Activated T-helper 1 cell treated with anti-CD3 and anti-CD28 coated beads, Interleukin-12 subunit alpha, Interleukin-12 subunit beta, Interleukin-2, Interleukin-4 antibody, amounts not matched to agents 30 ng/mL and 10 ng/mL and 1 ng/mL, durations not matched to agents 14 hours and 24 hours and 36 hours (primary cell): ENCODE measurements around the gene BRWD1. TPM values are rescaled to one million over a fixed set of nuclear protein-coding genes. Genes with fewer than 3 reads are reported as not detected.

Experiments used
- DNase-seq: peaks from one replicate; pipeline ENCODE4 v3.0.0; 2021; ENCODE audit warnings: low spot score
- H3K27ac Mint-ChIP-seq: one replicate; pipeline ENCODE4 v1.8.0; 2021; ENCODE audit warnings: mild to moderate bottlenecking, mixed read lengths
- H3K27me3 Mint-ChIP-seq: one replicate; pipeline ENCODE4 v1.8.0; 2022; ENCODE audit warnings: mild to moderate bottlenecking, moderate library complexity, mixed read lengths; ENCODE audit not compliant: insufficient read depth
- H3K36me3 Mint-ChIP-seq: one replicate; pipeline ENCODE4 v1.8.0; 2021; ENCODE audit warnings: low read depth, mixed read lengths
- H3K4me1 Mint-ChIP-seq: one replicate; pipeline ENCODE4 v1.8.0; 2021; ENCODE audit warnings: low read depth, mixed read lengths
- H3K4me3 Mint-ChIP-seq: one replicate; pipeline ENCODE4 v1.8.0; 2021; ENCODE audit warnings: mild to moderate bottlenecking, moderate library complexity, mixed read lengths
- H3K9me3 Mint-ChIP-seq: one replicate; pipeline ENCODE4 v1.8.0; 2021; ENCODE audit warnings: mixed read lengths
- intact Hi-C: fragments of 100-400 bp; cut with micrococcal nuclease; formaldehyde crosslinking; loops from one replicate; pipeline ENCODE4 v1.15.1; 2024
- total RNA-seq: library from RNA; stranded (reverse); gene quantifications from 2 replicates; pipeline ENCODE4 v1.2.3, GENCODE V29; 2022

The BRWD1 gene
- 34.7 and 38.1 TPM in 2 replicates for total RNA-seq

DNA sequence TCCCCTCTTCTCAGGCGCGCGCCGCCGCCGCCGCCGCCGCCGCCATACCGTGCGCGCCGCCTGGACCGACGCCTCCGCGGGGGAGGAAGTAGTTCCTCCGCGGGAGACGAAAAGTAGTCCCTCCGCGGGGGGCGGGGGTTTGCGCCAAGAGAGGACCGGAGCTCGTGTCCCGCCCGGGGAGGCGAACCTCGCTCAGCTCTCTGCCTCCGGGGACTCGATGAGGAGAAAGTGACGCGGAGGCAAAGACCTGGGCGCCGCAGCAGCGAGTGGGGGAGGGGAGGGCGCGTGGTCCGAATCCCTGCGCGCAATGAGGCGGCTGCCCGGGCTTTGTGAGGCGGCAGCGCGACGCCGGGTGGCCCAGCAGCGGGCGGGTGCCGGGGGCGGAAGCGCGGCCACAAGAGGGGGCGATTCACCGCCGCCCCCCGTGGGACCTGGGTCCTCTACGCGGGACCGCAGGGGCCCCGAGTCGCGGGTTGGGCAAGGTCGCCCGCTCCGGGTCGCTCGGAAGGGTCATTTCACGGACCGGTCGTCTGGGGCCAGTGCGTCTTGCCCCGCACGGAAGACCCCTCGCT lies at the start of gene BRWD1:
Gene BRWD1, minus strand, starts transcription at position 62 of the 572 bp plus-strand sequence. CDS start 141 bp downstream, outside the sequence.
- peak; percentile 75 for DNase-seq
- H3K4me3 Mint-ChIP-seq = peak within 1 kb of the TSS; percentile 92
- H3K36me3 Mint-ChIP-seq = peaks cover 15% of the 10 kb centered on the region
- no peaks in the 10 kb centered on the region for H3K27me3 Mint-ChIP-seq
- H3K9me3 Mint-ChIP-seq = no peaks in the 10 kb centered on the region
- H3K4me1 Mint-ChIP-seq = peaks cover 31% of the 10 kb centered on the region
- H3K27ac Mint-ChIP-seq = peak within 1 kb of the TSS; percentile 97
- intact Hi-C loops = loop anchor here (1.0 to 5.0 kb wide), 3 partner anchors 67 to 546 kb away; partner anchors contain the start of gene LCA5L

DNA sequence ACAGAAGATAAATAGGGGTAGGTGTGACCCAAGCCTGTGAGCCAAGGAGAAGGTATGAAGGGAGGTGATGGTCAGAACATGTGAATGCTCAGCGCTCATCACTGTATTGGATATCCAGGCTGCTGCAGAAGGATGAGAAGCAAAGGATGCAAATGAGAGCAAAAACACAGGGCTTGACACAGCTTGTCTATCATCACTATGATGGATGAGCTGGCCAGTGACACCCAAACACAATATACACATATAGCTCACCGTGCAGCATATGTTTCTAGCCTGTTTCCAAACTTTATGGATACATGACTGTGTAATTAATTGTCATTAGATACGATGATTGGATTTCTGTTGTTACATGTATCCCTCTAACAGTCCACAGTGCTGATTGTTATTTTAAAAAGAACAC lies 49.3 kb upstream of the BRWD1 start:
- intact Hi-C loops = no loop called here
- no peaks in the 10 kb centered on the region for H3K4me1 Mint-ChIP-seq
- H3K4me3 Mint-ChIP-seq = no peak overlapping the region
- no peak overlapping the region for H3K27ac Mint-ChIP-seq
- no peaks in the 10 kb centered on the region for H3K36me3 Mint-ChIP-seq
- no peak for DNase-seq
- H3K9me3 Mint-ChIP-seq = no peaks in the 10 kb centered on the region
- H3K27me3 Mint-ChIP-seq = peaks cover 7% of the 10 kb centered on the region

DNA sequence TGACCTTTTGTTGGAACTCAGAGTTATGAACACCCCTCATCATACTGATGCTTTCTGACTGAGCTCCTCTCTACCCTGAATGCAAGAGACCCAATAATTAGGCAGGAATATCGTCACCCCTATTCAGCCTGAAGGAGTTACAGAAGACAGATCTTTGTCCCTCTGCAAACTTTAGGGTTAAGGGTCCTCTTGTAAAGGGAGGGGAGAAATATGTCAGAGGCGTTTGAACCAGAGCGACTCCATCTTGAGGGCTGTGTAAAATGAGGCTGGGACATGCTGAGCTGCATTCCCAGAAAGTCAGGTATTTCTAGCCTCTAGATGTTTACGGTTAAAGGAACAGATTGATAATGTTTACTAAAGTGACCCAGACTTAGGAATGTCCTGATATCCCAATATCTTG lies 46.0 kb upstream of the BRWD1 start:
- no peak for DNase-seq
- Mint-ChIP-seq H3K9me3 (no peaks in the 10 kb centered on the region), H3K36me3 (no peaks in the 10 kb centered on the region), H3K4me1 (no peaks in the 10 kb centered on the region), H3K4me3 (no peak overlapping the region), H3K27ac (no peak overlapping the region), H3K27me3 (peaks cover 24% of the 10 kb centered on the region)
- intact Hi-C loops = no loop called here

DNA sequence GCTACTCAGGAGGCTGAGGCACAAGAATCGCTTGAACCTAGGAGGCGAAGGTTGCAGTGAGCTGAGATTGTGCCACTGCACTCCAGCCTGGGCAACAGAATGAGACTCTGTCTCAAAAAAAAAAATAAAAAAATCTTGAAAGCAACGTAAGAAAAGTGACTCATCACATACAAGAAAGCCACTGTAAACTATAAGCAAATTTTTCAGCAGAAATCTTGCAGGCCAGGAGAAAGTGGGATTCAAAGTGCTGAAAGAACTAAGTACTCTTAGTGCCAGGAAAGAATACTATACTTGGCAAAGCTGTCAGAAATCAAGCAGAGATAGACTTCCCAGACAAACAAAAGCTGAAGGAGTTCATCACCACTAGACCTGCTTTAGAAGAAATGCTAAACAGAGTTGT lies 39.9 kb upstream of the BRWD1 start:
- H3K4me3 Mint-ChIP-seq = no peak overlapping the region
- no peak for DNase-seq
- peaks cover 1% of the 10 kb centered on the region for H3K36me3 Mint-ChIP-seq
- no peak overlapping the region for H3K27ac Mint-ChIP-seq
- peaks cover 13% of the 10 kb centered on the region for H3K4me1 Mint-ChIP-seq
- H3K27me3 Mint-ChIP-seq = peaks cover 36% of the 10 kb centered on the region
- H3K9me3 Mint-ChIP-seq = no peaks in the 10 kb centered on the region
- intact Hi-C loops = no loop called here

DNA sequence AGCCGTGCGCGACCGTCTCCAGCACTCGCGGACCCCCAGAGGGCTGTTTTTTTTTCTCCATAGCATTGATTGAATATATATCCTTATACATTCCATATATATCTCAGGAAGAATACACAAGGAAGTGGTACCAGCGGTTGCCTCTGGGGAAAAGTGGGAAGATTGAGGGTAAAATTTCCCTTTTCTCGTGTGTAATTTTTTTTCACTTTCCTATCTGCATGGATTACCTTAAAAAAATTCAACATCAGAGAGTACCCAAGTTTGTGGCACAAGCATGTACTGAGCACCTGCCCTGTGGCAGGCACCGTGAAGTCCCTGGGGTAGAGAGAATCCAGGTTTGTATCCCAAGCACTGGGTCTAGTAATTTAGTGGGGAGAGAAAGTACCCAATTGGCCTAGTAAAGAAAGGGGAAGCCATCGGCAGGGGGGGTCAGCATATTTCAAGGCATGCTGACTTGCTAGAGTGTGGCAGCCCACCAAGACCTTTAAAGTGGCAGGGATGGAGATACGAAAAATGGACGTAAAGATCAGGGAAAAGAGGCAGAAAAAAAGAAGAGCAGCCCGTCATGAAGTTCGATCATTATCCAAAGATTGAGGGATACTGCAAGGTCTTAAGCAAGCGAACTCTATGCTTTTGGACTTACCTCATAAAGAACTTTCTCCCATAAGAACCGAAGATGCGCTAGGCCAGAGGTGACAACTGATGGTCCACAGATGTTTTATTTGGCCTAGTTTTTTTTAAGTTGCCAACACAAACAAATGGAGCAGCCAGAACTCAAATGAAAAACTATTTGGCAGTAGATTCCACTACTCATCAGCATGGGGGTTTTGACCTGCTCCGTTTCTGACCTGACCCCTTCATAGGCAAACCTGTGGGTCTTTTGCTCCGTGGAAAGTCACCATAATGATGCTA lies 36.9 kb upstream of the BRWD1 start:
- intact Hi-C loops = no loop called here
- H3K9me3 Mint-ChIP-seq = no peaks in the 10 kb centered on the region
- H3K4me1 Mint-ChIP-seq = peaks cover 36% of the 10 kb centered on the region
- peak overlapping the region; percentile 100 for H3K27ac Mint-ChIP-seq
- H3K4me3 Mint-ChIP-seq = peak overlapping the region; percentile 99
- H3K36me3 Mint-ChIP-seq = peaks cover 23% of the 10 kb centered on the region
- H3K27me3 Mint-ChIP-seq = peaks cover 27% of the 10 kb centered on the region
- DNase-seq = no peak

DNA sequence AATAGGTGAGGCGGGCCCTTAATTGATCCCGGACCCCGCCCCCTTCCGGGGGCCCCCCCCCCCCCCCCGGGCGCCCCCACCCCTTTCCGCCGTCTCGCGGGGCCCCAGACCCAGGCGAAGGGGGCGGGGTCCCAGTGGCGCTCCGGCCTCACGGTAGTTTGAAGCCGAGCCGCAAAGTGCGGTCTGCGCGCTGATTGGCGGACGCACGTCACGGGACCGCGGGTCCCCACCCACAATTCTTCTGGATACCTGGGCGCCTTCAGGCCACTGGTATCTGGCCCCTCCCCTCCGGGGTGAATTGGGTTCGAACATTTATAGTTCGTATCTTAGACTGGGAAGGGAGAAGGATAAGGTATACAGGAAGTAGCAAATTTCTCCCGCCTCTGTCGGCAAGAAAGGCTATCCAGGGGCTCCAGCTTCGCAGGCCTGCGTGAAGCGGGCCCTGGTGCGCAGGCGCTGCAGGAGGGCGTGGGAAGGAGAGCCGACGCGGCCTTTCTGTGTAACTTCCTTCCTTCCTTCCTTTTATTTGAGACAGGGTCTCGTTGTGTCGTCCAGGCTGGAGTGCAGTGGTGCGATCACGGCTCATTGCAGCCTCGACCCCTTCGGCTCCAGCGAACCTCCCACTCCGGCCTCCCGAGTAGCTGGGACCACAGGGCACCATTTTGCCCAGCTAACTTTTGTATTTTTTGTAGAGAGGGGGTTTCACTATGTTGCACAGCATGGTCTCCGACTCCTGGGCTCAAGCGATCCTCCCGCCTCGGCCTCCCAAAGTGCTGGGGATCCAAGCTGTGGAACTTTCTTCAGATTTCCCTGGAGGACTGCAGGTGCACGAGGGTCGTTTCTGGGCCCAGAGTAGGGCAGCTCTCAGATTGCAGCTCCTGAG lies 36.0 kb upstream of the BRWD1 start:
- H3K27ac Mint-ChIP-seq = peak overlapping the region; percentile 100
- DNase-seq = peak; percentile 96
- peaks cover 19% of the 10 kb centered on the region for H3K27me3 Mint-ChIP-seq
- intact Hi-C loops = loop anchor here (1.0 kb wide), 6 partner anchors 31 to 581 kb away; partner anchors contain the start of genes LCA5L and PSMG1
- H3K4me3 Mint-ChIP-seq = peak overlapping the region; percentile 99
- peaks cover 29% of the 10 kb centered on the region for H3K36me3 Mint-ChIP-seq
- H3K9me3 Mint-ChIP-seq = no peaks in the 10 kb centered on the region
- peaks cover 45% of the 10 kb centered on the region for H3K4me1 Mint-ChIP-seq

DNA sequence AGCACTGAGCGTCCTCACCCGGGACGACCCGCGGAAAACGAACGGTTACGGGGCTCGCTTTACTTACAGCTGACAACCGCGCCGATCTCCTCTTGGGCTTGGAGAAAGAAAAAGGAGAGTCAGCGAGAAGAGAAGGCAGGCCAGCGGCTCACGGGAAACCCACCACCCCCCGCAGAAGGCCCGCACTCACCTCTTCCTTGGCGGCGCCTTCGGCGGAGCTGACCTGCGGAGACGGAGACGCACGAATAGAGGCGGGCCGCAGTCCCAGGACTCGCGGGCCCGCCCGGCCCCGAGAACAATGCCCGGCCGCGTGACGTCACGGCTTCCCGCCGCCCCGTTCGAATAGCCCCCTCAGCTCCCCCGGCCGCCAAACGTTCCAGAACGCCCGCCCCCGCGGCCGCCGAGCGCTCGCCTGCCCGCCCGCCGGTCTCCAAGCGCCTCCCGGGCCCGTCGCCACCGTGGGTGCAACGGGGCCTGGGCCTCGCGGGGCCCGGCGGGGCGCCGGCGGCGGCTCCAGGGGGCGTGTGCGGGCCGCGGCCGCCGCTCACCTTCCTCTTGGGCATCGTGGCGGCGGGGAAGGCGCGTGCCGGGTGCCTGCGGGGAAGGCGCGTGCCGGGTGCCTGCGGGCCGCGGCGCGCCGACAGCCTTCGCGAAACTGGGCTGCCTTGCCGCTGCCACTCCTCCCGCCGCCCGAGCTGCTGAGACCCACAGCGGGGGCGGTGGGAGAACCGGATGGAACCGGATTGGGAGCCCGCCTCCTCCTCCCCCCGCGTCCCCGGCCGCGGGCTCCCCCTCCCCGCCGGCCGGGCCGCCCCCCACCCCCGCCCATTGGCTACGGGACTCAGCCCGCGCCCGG lies 35.2 kb upstream of the BRWD1 start, which contains the start of gene HMGN1:
Gene HMGN1, minus strand, starts transcription at position 734 of the 856 bp plus-strand sequence. Its CDS starts 171 bp downstream, at position 563.
- peak; percentile 82 for DNase-seq
- H3K4me3 Mint-ChIP-seq = peak within 1 kb of the TSS; percentile 99
- H3K4me1 Mint-ChIP-seq = peaks cover 48% of the 10 kb centered on the region
- no peaks in the 10 kb centered on the region for H3K9me3 Mint-ChIP-seq
- peak within 1 kb of the TSS; percentile 100 for H3K27ac Mint-ChIP-seq
- intact Hi-C loops = loop anchor here (1.0 kb wide), 6 partner anchors 32 to 580 kb away; partner anchors contain the start of genes LCA5L and PSMG1
- peaks cover 16% of the 10 kb centered on the region for H3K27me3 Mint-ChIP-seq
- peaks cover 33% of the 10 kb centered on the region for H3K36me3 Mint-ChIP-seq

DNA sequence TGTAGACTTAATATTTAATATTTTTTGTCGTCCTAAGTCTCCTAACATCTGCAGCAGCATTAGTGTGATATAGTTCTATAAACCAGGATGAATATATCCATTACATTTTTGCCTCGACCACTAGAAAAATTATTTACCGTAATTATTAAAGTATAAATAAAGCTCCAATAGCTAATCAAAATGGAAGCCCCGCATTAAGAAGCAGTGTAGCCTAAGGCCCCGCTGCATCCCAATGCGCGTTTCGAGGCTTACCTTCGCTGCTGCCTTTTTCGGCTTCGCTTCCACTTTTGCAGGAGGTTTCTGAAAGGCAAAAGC lies 34.6 kb upstream of the BRWD1 start:
- peak overlapping the region; percentile 86 for H3K27ac Mint-ChIP-seq
- intact Hi-C loops = no loop called here
- no peak for DNase-seq

DNA sequence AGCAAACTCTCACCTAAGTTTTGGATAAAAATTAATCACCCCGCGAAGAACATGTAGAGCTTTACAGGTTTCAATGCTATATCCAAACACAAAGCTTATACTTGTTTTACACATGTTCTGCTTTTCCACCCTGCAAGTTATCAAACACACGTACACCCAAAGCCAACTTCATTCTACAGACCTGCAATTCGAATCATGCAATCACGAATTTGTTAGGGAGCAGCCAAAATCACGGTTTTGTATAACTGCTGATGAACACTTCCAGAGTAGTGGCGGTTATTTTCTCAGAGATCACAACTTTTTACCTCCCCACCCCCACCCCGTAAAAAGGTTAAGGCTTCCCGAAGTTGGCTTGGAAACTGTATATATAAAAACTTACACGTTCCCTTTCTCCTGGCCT lies 34.1 kb upstream of the BRWD1 start:
- peak overlapping the region; percentile 90 for H3K4me3 Mint-ChIP-seq
- peaks cover 54% of the 10 kb centered on the region for H3K4me1 Mint-ChIP-seq
- DNase-seq = no peak
- H3K27me3 Mint-ChIP-seq = peaks cover 8% of the 10 kb centered on the region
- H3K27ac Mint-ChIP-seq = peak overlapping the region; percentile 71
- no peaks in the 10 kb centered on the region for H3K9me3 Mint-ChIP-seq
- peaks cover 43% of the 10 kb centered on the region for H3K36me3 Mint-ChIP-seq
- intact Hi-C loops = no loop called here

More for the DNA sequence above, 34.6 kb upstream of the BRWD1 start:
- Mint-ChIP-seq H3K36me3 (peaks cover 39% of the 10 kb centered on the region), H3K27me3 (peaks cover 13% of the 10 kb centered on the region), H3K4me1 (peaks cover 54% of the 10 kb centered on the region), H3K4me3 (peak overlapping the region; percentile 90), H3K9me3 (no peaks in the 10 kb centered on the region)

DNA sequence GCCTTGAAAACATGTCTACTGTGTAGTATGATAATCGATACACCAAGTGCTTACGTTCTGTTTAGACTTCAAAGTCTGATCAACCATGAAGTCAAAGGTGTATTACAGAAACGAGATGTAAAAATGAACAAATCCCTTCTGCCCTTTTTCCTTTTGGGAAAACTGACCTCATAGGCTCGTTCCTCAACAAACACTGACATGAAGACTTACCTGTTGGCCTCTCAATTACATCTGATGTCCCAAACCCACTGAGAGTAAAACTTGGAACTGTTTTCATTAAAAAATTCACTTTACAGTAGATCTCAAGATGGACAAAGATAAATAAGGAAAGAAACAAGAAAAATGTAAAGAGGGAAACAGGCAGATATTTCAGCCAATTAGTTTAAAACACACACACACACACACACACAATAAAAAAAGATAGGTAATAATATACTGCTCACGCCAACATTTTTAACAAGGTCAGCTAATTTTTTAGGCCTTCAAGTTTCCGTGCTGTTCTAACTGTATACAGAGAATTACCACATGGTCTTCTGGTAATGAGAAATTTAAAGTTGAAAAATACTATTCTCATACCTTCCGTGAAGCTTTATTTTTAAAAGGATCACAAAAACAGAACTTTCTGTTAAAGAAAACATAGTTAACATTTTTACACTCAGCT lies 33.4 kb upstream of the BRWD1 start:
- DNase-seq = no peak
- peak overlapping the region; percentile 71 for H3K27ac Mint-ChIP-seq
- intact Hi-C loops = no loop called here
- H3K36me3 Mint-ChIP-seq = peaks cover 43% of the 10 kb centered on the region
- peak overlapping the region; percentile 86 for H3K4me3 Mint-ChIP-seq
- no peaks in the 10 kb centered on the region for H3K9me3 Mint-ChIP-seq
- peaks cover 6% of the 10 kb centered on the region for H3K27me3 Mint-ChIP-seq
- peaks cover 54% of the 10 kb centered on the region for H3K4me1 Mint-ChIP-seq

DNA sequence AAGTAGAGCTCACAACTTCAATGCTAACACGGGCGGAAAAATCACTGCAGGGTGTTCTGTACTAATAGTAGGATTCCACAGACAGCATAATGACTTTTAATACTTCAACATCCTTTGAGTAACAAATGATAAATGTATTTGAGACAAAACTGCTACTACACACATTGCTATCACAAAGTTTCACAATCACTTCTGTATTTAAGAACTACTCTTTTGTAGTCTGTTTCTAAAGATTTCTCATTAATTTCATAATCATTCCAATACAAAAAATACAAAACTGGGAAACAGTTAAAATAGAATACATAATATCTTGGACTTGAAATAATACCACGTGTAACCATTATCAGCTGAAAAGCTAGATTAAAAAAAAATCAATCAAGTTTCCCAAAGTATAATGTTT lies 32.8 kb upstream of the BRWD1 start:
- peaks cover 46% of the 10 kb centered on the region for H3K36me3 Mint-ChIP-seq

More for the DNA sequence above, 32.8 kb upstream of the BRWD1 start:
- no peaks in the 10 kb centered on the region for H3K9me3 Mint-ChIP-seq
- no peak overlapping the region for H3K27ac Mint-ChIP-seq
- H3K4me1 Mint-ChIP-seq = peaks cover 54% of the 10 kb centered on the region
- intact Hi-C loops = no loop called here
- no peak for DNase-seq
- H3K4me3 Mint-ChIP-seq = peak overlapping the region; percentile 86
- peaks cover 5% of the 10 kb centered on the region for H3K27me3 Mint-ChIP-seq
